ENCODE measurements around the gene S100A8.
"Not testable (repeated sequence)": the region's sequence is repeated elsewhere in the genome, so short reads cannot be mapped to it uniquely, and the experiment has no call there.

DNA sequence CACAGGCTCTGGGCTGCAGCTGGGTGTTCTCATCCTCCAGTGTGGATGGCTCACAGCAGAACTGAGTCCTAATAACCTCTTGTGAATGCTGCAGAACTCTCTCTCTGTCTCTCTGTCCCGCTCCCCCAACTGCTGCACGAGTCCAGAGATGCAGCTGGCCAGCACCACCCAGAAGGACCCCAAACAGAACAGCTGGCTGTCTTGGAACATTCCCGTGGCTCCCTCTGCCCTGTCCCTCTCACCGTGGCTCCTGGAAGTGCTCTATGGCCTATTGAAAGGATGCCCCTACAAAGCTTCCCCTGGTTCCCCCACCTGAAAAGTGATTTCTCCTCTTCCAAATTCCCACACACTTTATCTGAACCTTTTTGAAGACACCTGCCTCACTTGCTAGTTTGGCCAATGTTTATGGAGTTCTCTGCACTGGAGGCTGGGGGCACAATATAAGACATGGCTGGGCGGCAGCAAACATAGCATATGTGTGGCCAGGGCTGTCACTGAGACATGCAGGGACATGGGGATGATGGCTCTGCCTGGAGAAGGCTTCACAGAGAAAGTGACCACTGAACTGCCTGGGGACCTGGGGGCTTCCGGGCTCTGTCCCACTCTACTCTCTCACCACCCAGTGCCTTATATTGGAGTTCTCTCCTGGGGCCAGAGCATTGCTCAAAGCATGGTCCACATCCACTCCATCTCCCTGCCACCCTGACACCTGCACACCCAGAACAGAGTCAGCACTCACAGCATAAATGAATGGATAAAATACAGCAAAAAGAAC is 15.1 kb upstream of the S100A8 start:
- TF ChIP-seq POLR2AphosphoS5 (IDR thresholded peaks at IDR 0.05; ENCODE audit: borderline replicate concordance, low read depth, low read length); EZH2 (IDR thresholded peaks at IDR 0.05): not testable (repeated sequence)
